Uterus (tissue), 4 donors: ENCODE results near the gene RRP1. TPM values are rescaled to one million over a fixed set of nuclear protein-coding genes. Genes with fewer than 3 reads are reported as not detected.

ENCODE experiments used
- DNase-seq, 2 donors: peaks; one replicate each; pipeline ENCODE4 v3.0.0-alpha.2; 2019 to 2020
- H3K27ac ChIP-seq, 2 donors: fragments of 200-600 bp; sonication (generic); 1 replicate in 1 of 2; 2 replicates in 1 of 2; pipeline ENCODE4 v1.5.1; 2016 to 2018
- H3K27me3 ChIP-seq, 2 donors: fragments of 200-600 bp; sonication (generic); one replicate each; pipeline ENCODE4 v1.5.1; 2018 to 2019; ENCODE audit warnings: control low read depth in 1 of 2
- H3K36me3 ChIP-seq, 2 donors: fragments of 200-600 bp; sonication (generic); one replicate each; pipeline ENCODE4 v1.5.1; 2019; ENCODE audit warnings: control low read depth in 1 of 2
- H3K4me1 ChIP-seq, 2 donors: fragments of 200-600 bp; sonication (generic); one replicate each; pipeline ENCODE4 v1.5.1; 2018 to 2019; ENCODE audit warnings: control low read depth in 1 of 2
- H3K4me3 ChIP-seq, 2 donors: fragments of 200-600 bp; sonication (generic); 1 replicate in 1 of 2; 2 replicates in 1 of 2; pipeline ENCODE4 v1.5.1; 2018 to 2019; ENCODE audit warnings: mild to moderate bottlenecking in 1 of 2
- H3K9me3 ChIP-seq, 2 donors: fragments of 200-600 bp; sonication (generic); one replicate each; pipeline ENCODE4 v1.5.1; 2019; ENCODE audit warnings: control low read depth in 1 of 2
- POLR2A ChIP-seq, 2 donors: fragments of 450-650 bp; IDR thresholded peaks; one replicate each; pipeline ENCODE4 v1.6.1; 2016; ENCODE audit warnings: antibody characterized with exemption in 2 of 2, mild to moderate bottlenecking in 1 of 2, moderate library complexity in 1 of 2
- intact Hi-C: fragments of 100-400 bp; cut with DNase I; formaldehyde crosslinking; loops from one replicate; pipeline ENCODE4 v1.15.1; 2023; ENCODE audit warnings: low total_unique reads
- small RNA-seq: library from RNA; depleted of rRNA; stranded (forward); fragments of <200 nt; gene quantifications from one replicate; pipeline ENCODE3, GENCODE V24; 2016
- total RNA-seq, 4 donors: library from RNA; depleted of rRNA in 3 of 4; stranded (reverse); fragments of >200 nt in 3 of 4; gene quantifications; one replicate each; pipeline versions ENCODE4 v1.1.0 to v1.2.4, GENCODE V29; 2014 to 2023
- TF ChIP-seq, protein P1 (sequence below), 4 experiments: fragments of 200-600 bp in 2 of 4; fragments of 450-650 bp in 2 of 4; sonication (generic) in 2 of 4; IDR thresholded peaks; one replicate each; pipeline ENCODE4 v1.5.1; 2016 to 2019; ENCODE audit warnings: antibody characterized with exemption in 4 of 4, mild to moderate bottlenecking in 2 of 4, moderate library complexity in 1 of 4
- donor health status: DM: yes; HTN: yes; CAD: no.

Gene RRP1
- total RNA-seq, 4 donors from 2014 or later = 11.0 to 31.5 (median 19.5) TPM

DNA sequence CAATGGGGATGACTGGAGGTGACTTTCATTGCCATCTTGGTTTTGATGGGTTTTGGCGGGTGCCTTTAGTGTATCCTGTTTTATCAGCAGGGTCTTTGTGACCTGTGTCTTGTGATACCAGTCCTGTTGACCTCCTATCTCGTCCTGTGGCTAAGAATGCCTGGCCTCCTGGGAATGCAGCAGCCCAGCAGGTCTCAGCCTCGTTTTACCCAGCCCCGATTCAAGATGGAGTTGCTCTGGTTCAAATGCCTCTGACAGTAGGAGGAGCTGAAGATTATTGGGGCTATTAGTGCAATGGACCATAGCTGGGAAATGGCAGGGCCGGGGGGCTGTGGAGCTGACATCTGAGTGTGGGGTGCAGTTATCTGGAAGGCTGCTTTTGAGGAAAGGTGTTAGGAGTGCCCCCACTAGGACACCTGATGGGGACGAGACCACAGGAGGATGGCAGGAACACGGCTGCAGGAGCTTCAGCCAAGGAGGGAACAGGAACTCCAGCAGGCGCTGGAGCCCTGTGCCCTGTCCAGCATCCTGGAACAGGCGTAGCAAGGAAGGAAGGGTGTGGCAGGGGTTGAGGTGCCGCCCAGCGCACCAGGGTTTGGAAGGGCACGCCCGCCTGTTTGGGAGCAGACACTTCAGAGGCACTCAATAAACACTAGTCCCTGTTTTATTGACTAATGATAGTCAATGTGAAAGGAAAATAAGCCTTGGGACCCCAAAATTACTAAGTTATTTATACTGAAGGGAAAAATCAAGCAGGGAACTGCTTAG lies 60.3 kb downstream of the RRP1 start:
- intact Hi-C loops = no loop called here
- TF ChIP-seq POLR2A (IDR thresholded peaks at IDR 0.05) = no peak
- TF ChIP-seq, protein P1, sequence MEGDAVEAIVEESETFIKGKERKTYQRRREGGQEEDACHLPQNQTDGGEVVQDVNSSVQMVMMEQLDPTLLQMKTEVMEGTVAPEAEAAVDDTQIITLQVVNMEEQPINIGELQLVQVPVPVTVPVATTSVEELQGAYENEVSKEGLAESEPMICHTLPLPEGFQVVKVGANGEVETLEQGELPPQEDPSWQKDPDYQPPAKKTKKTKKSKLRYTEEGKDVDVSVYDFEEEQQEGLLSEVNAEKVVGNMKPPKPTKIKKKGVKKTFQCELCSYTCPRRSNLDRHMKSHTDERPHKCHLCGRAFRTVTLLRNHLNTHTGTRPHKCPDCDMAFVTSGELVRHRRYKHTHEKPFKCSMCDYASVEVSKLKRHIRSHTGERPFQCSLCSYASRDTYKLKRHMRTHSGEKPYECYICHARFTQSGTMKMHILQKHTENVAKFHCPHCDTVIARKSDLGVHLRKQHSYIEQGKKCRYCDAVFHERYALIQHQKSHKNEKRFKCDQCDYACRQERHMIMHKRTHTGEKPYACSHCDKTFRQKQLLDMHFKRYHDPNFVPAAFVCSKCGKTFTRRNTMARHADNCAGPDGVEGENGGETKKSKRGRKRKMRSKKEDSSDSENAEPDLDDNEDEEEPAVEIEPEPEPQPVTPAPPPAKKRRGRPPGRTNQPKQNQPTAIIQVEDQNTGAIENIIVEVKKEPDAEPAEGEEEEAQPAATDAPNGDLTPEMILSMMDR (IDR thresholded peaks at IDR 0.05) = no peak
- Histone ChIP-seq H3K4me1 (no peaks in the 10 kb centered on the region), H3K27ac (no peak overlapping the region), H3K36me3 (no peaks in the 10 kb centered on the region), H3K4me3 (no peak overlapping the region), H3K27me3 (no peaks in the 10 kb centered on the region), H3K9me3 (no peaks in the 10 kb centered on the region)
- no peak for DNase-seq

DNA sequence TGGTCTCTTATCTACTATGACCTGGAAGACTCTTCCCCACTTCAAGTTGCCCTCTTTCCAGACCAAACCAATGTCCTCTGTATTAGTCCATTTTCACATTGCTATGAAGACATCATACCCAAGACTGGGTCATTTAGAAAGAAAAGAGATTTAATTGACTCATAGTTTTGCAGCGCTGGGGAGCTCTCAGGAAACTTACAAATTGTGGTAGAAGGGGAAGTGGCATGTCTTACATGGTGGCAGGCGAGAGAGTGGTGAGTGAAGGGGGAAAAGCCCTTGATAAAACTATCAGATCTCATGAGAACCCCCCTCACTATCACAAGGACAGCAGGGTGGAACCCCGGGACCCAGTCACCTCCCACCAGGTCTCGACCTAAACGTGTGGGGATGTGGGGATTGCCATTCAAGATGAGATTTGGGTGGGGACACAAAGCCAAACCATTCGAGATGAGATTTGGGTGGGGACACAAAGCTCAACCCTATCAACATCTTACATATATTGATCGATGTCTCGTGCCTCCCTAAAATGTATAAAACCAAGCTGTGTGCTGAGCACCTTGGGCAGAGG lies 61.4 kb downstream of the RRP1 start:
- H3K9me3 ChIP-seq = no peaks in the 10 kb centered on the region
- no peak overlapping the region for H3K27ac ChIP-seq
- H3K4me3 ChIP-seq = no peak overlapping the region
- no peak for DNase-seq
- intact Hi-C loops = no loop called here
- H3K36me3 ChIP-seq = no peaks in the 10 kb centered on the region
- no peaks in the 10 kb centered on the region for H3K4me1 ChIP-seq
- no peaks in the 10 kb centered on the region for H3K27me3 ChIP-seq
- no peak for TF ChIP-seq POLR2A (IDR thresholded peaks at IDR 0.05)
- TF ChIP-seq, protein P1 (IDR thresholded peaks at IDR 0.05) = no peak

DNA sequence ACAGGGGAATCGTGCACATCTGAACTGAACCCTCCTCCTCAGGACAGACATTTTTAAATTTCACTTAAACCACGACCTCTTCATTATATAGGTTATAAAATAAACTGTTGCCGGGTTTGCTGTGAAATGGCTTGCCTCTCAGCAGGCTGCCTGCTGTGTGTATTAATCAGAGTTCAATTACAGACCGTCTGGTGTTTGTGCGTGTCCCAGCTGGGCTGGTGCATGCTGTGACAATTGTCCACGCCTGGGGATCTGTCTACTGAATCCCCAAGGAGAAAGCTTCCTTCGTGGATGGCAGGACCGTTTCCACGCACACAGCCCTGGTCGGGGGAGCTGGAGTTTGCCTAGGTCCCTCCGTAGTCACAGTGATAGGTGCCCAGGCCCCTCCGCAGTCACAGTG lies 62.2 kb downstream of the RRP1 start:
- H3K4me1 ChIP-seq = no peaks in the 10 kb centered on the region
- intact Hi-C loops = no loop called here
- H3K4me3 ChIP-seq = no peak overlapping the region
- H3K27me3 ChIP-seq = no peaks in the 10 kb centered on the region
- TF ChIP-seq, protein P1 (IDR thresholded peaks at IDR 0.05) = no peak
- no peak for TF ChIP-seq POLR2A (IDR thresholded peaks at IDR 0.05)
- no peaks in the 10 kb centered on the region for H3K9me3 ChIP-seq
- no peaks in the 10 kb centered on the region for H3K36me3 ChIP-seq
- no peak overlapping the region for H3K27ac ChIP-seq
- no peak for DNase-seq

GRCh38 chr21:43853851-43854772 lies 64.7 kb downstream of the RRP1 start:
- Histone ChIP-seq H3K4me3 (no peak overlapping the region), H3K9me3 (no peaks in the 10 kb centered on the region), H3K4me1 (no peaks in the 10 kb centered on the region), H3K27ac (no peak overlapping the region), H3K27me3 (no peaks in the 10 kb centered on the region), H3K36me3 (no peaks in the 10 kb centered on the region)
- no peak for TF ChIP-seq POLR2A (IDR thresholded peaks at IDR 0.05)
- intact Hi-C loops = no loop called here
- DNase-seq = no peak

Small RNA genes within 50 kb of the gene (small RNA-seq; reads per million reads assigned to genes)
- not detected for gene AP001052.1

Other genes with a start within 250 kb of the RRP1 start
- 1 to 10 TPM in 2 of 4 donors, under 1 TPM in 1, not detected in 1; 0.29 to 5.7 (median 1.2) TPM for gene HSF2BP, start 130.1 kb upstream of the RRP1 start, total RNA-seq
- gene RRP1B, start 130.0 kb upstream of the RRP1 start, total RNA-seq = 10 to 100 TPM in 3 of 4 donors, 1 to 10 TPM in 1; 9.7 to 28.1 (median 19.3) TPM
- 10 to 100 TPM; 15.9 to 89.8 (median 49.8) TPM for gene PDXK, start 70.4 kb upstream of the RRP1 start, total RNA-seq
- 10 to 100 TPM in 1 of 4 donors, 1 to 10 TPM in 3; 2.0 to 31.2 (median 5.6) TPM for gene CSTB, start 13.3 kb upstream of the RRP1 start, total RNA-seq
- gene AGPAT3, start 75.6 kb downstream of the RRP1 start, total RNA-seq = 10 to 100 TPM in 3 of 4 donors, 1 to 10 TPM in 1; 6.8 to 43.4 (median 28.4) TPM
- gene TRAPPC10, start 222.7 kb downstream of the RRP1 start, total RNA-seq = 10 to 100 TPM in 3 of 4 donors, 1 to 10 TPM in 1; 3.8 to 45.2 (median 22.9) TPM